Endothelial cell of umbilical vein (primary cell): ENCODE results near the gene SIGLEC10. TPM values are rescaled to one million over a fixed set of nuclear protein-coding genes. Genes with fewer than 3 reads are reported as not detected.

ENCODE experiments used
- BruUV-seq: library from RNA; stranded (reverse); fragments of 400-500 nt; replicated peaks from 2 replicates; lab custom pipeline; 2021; lab: Mats Ljungman, UMichigan
- CTCF ChIA-PET: fragments of 300-600, 350-600 bp; sonication (Branson Sonifier 250); formaldehyde crosslinking; loops from one replicate; lab custom pipeline; 2021; ENCODE audit warnings: antibody characterized with exemption, inconsistent platforms; lab: Charles Lee
- POLR2A ChIA-PET: fragments of 300-600, 350-600 bp; sonication (Branson Sonifier 250); formaldehyde crosslinking; loops from one replicate; lab custom pipeline; 2021; ENCODE audit warnings: antibody characterized with exemption, inconsistent platforms; lab: Charles Lee
- DNase-seq: peaks from one replicate; pipeline ENCODE4 v3.0.0-alpha.2; 2011; ENCODE audit warnings: low read depth, low spot score
- FAIRE-seq: peaks from 2 replicates; lab custom pipeline; 2011; peaks lifted over from hg19 to GRCh38; lab: Jason Lieb, UNC
- H2AFZ ChIP-seq: 2 replicates; pipeline ENCODE4 v1.6.0; 2012; ENCODE audit warnings: low read depth, low read length, control low read depth, inconsistent platforms
- H3K27ac ChIP-seq: 2 replicates; pipeline ENCODE4 v1.5.1; 2011; ENCODE audit warnings: low read depth, mild to moderate bottlenecking, control low read depth, low read length, moderate library complexity; ENCODE audit not compliant: insufficient read depth
- H3K27me3 ChIP-seq, 2 experiments: 2 replicates each; pipeline versions ENCODE4 v1.6.0 to v1.6.1; 2011; ENCODE audit warnings: low read length in 2 of 2, mixed read lengths in 1 of 2; ENCODE audit not compliant: control insufficient read depth in 2 of 2, insufficient read depth in 2 of 2
- H3K36me3 ChIP-seq, 2 experiments: 2 replicates in 1 of 2; 3 replicates in 1 of 2; pipeline ENCODE4 v1.5.1; 2011; ENCODE audit warnings: low read length in 2 of 2, mild to moderate bottlenecking in 1 of 2, moderate library complexity in 1 of 2; ENCODE audit not compliant: control insufficient read depth in 2 of 2, insufficient read depth in 2 of 2; ENCODE audit errors: extremely low read depth in 1 of 2
- H3K4me1 ChIP-seq: 3 replicates; pipeline ENCODE4 v1.5.1; 2011; ENCODE audit warnings: mild to moderate bottlenecking, low read length; ENCODE audit not compliant: control insufficient read depth, insufficient read depth; ENCODE audit errors: extremely low read depth
- H3K4me2 ChIP-seq: 2 replicates; pipeline ENCODE4 v1.6.1; 2011; ENCODE audit warnings: low read length, control low read depth, mixed read lengths; ENCODE audit not compliant: insufficient read depth
- H3K4me3 ChIP-seq, 3 experiments: fragments of 200-600 bp in 1 of 3; sonication (generic), shearing (Covaris generic) in 1 of 3; replicated peaks in 1 of 3; 2 replicates each; pipeline ENCODE4 v1.5.1; 2011 to 2016; ENCODE audit warnings: control low read depth in 3 of 3, low read length in 3 of 3, mild to moderate bottlenecking in 2 of 3, inconsistent platforms in 1 of 3, low read depth in 1 of 3, moderate library complexity in 1 of 3; ENCODE audit not compliant: insufficient read depth in 1 of 3
- H3K79me2 ChIP-seq: 2 replicates; pipeline ENCODE4 v1.6.0; 2012; ENCODE audit warnings: low read length, inconsistent platforms; ENCODE audit not compliant: control insufficient read depth, insufficient read depth
- H3K9ac ChIP-seq: replicated peaks from 2 replicates; pipeline ENCODE3; 2011; ENCODE audit warnings: low read length, control low read depth; ENCODE audit not compliant: insufficient read depth; ENCODE audit errors: extremely low read depth
- H3K9me1 ChIP-seq: replicated peaks from 3 replicates; pipeline ENCODE4 v1.6.0; 2011; ENCODE audit warnings: mild to moderate bottlenecking, low read length; ENCODE audit not compliant: control insufficient read depth, insufficient read depth; ENCODE audit errors: extremely low read depth
- H3K9me3 ChIP-seq: replicated peaks from 2 replicates; pipeline ENCODE4 v1.5.1; 2012; ENCODE audit warnings: low read length, inconsistent platforms; ENCODE audit not compliant: control insufficient read depth, insufficient read depth
- H4K20me1 ChIP-seq: replicated peaks from 2 replicates; pipeline ENCODE3; 2011; ENCODE audit warnings: mild to moderate bottlenecking, low read length; ENCODE audit not compliant: control insufficient read depth, insufficient read depth; ENCODE audit errors: extremely low read depth
- CTCF ChIP-seq, 2 donors: IDR thresholded peaks; 1 replicate in 1 of 2; 2 replicates in 1 of 2; pipeline ENCODE4 v1.5.1; 2011; ENCODE audit warnings: low read length in 2 of 2, mild to moderate bottlenecking in 2 of 2, moderate library complexity in 2 of 2, control low read depth in 1 of 2, inconsistent platforms in 1 of 2, low read depth in 1 of 2; ENCODE audit not compliant: insufficient read depth in 1 of 2; ENCODE audit errors: extremely low read depth in 1 of 2
- EZH2 ChIP-seq: IDR thresholded peaks from 2 replicates; pipeline ENCODE4 v1.6.1; 2012; ENCODE audit warnings: borderline replicate concordance, low read depth, mild to moderate bottlenecking, moderate library complexity, low read length, inconsistent platforms; ENCODE audit not compliant: severe bottlenecking
- FOS ChIP-seq: IDR thresholded peaks from 2 replicates; pipeline ENCODE4 v1.6.1; 2011; ENCODE audit warnings: mild to moderate bottlenecking, low read length, moderate library complexity, borderline replicate concordance; ENCODE audit not compliant: insufficient read depth
- GATA2 ChIP-seq: IDR thresholded peaks from 2 replicates; pipeline ENCODE4 v1.7.0; 2011; ENCODE audit warnings: low read depth, mild to moderate bottlenecking, moderate library complexity, mixed read lengths, low read length; ENCODE audit not compliant: insufficient read length, insufficient read depth
- JUN ChIP-seq: IDR thresholded peaks from 2 replicates; pipeline ENCODE4 v1.6.1; 2011; ENCODE audit warnings: borderline replicate concordance, low read depth; ENCODE audit not compliant: insufficient read length, insufficient read depth
- MYC ChIP-seq: IDR thresholded peaks from one replicate; pipeline ENCODE4 v1.6.1; 2011; ENCODE audit warnings: mild to moderate bottlenecking, low read depth, low read length
- POLR2A ChIP-seq: IDR thresholded peaks from 2 replicates; pipeline ENCODE4 v1.6.1; 2012; ENCODE audit warnings: low read depth, mild to moderate bottlenecking, control low read depth, low read length
- POLR2AphosphoS5 ChIP-seq: IDR thresholded peaks from 2 replicates; pipeline ENCODE4 v1.6.1; 2012; ENCODE audit warnings: low read depth, mild to moderate bottlenecking, control low read depth, low read length, moderate library complexity; ENCODE audit not compliant: insufficient read depth
- dilution Hi-C: fragments of 300-500 bp; cut with MboI; formaldehyde crosslinking; loops from one replicate; pipeline ENCODE4 v1.15.0; 2019; ENCODE audit warnings: low sequenced_read_pairs; ENCODE audit not compliant: extremely low pct_ligation_motif_present
- intact Hi-C: fragments of 100-400 bp; cut with micrococcal nuclease; formaldehyde crosslinking; loops from one replicate; pipeline ENCODE4 v1.10.0; 2022
- polyA plus RNA-seq, 4 experiments: library from polyadenylated mRNA; depleted of rRNA in 3 of 4; stranded (reverse) in 3 of 4; unstranded in 1 of 4; fragments of >200 nt; gene quantifications; 2 replicates each; pipeline versions ENCODE4 v1.2.1 to v1.2.3, GENCODE V29; 2011 to 2012; ENCODE audit warnings: missing spikeins in 1 of 4
- total RNA-seq: library from RNA; stranded (reverse); gene quantifications from 2 replicates; pipeline ENCODE4 v1.2.3, GENCODE V29; 2021
- TF ChIP-seq, protein P1 (sequence below): IDR thresholded peaks from 2 replicates; pipeline ENCODE4 v1.6.1; 2011; ENCODE audit not compliant: insufficient read depth, insufficient read length

Gene SIGLEC10
- total and polyA plus RNA-seq, 2 donors (not counting 3 experiments of a cell fraction or from before 2014, with no cell fraction given): not detected

DNA sequence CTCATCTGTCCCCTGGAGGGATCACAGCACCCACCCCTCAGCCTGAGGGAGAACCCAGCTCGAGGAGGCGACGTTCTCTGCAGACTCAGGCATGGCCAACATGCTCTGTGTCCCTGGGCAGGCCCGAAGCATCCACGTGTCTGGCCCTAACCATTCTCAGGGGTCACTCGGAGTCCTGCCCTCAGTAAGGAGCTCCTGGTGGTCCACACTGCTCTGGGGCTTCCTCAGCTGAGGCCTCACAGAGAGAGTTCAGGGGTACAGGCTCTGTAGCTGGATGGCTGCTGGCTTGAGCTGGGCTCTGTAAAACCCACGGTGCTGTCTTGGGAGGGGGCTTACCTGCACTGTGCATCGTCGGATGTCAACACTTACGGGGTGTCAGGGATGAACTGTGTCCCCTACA is 45.2 kb upstream of the SIGLEC10 start:
- H3K4me3 ChIP-seq: no peak overlapping the region
- H3K36me3 ChIP-seq: no peaks in the 10 kb centered on the region
- intact Hi-C loops: no loop called here
- H3K4me2 ChIP-seq: no peak overlapping the region
- no peaks in the 10 kb centered on the region for H3K79me2 ChIP-seq
- no TSS peak for BruUV-seq
- no peak overlapping the region for H3K9ac ChIP-seq
- H3K27me3 ChIP-seq: no peaks in the 10 kb centered on the region
- ChIA-PET CTCF (interaction anchor here (1.0 to 1.8 kb wide), 3 partner anchors 9 to 175 kb away, joined by 3 to 6 read pairs (median 4); no protein-coding TSS in a partner anchor), POLR2A (no interaction called here)
- H3K27ac ChIP-seq: no peak overlapping the region
- H3K4me1 ChIP-seq: no peaks in the 10 kb centered on the region
- TF ChIP-seq CTCF (IDR thresholded peaks at IDR 0.05; ENCODE audit: extremely low read depth in 1 of 2, insufficient read depth in 1 of 2, low read depth in 1 of 2, low read length in 2 of 2): no peak
- TF ChIP-seq EZH2: no peak
- TF ChIP-seq POLR2AphosphoS5: no peak
- TF ChIP-seq, protein P1, sequence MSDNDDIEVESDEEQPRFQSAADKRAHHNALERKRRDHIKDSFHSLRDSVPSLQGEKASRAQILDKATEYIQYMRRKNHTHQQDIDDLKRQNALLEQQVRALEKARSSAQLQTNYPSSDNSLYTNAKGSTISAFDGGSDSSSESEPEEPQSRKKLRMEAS: no peak
- no peak for TF ChIP-seq FOS
- TF ChIP-seq GATA2: no peak
- no peak for TF ChIP-seq JUN
- TF ChIP-seq MYC: no peak
- TF ChIP-seq POLR2A: no peak
- no peak for DNase-seq
- H4K20me1 ChIP-seq: no peaks in the 10 kb centered on the region
- no peaks in the 10 kb centered on the region for H3K9me3 ChIP-seq
- dilution Hi-C loops: no loop called here
- H3K9me1 ChIP-seq: no peaks in the 10 kb centered on the region
- FAIRE-seq: no peak
- H2AFZ ChIP-seq: no peak overlapping the region
